Measurements from ENCODE around the gene KIAA2012. TPM values are rescaled to one million over a fixed set of nuclear protein-coding genes. Genes with fewer than 3 reads are reported as not detected.

KIAA2012 gene
- total RNA-seq, 2 experiments from 2014 or later, result not detected

DNA sequence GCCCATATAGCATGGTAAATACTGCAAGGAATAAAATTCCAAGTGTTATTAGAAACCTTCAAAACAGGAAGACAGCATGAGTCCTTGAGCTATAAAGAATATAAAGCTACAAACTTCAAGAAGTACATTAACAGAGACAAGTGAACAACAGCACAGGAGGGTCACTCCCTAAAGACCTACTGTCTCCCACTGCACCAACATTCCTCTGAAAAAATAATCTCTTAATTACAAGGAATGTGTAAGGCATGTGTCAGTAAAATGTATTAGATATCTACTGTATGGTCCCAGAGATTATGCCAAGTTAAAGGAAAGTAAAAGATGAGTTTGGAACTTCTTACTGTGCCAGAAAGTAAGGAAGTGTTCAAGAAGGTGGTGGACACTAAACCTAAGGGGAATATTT lies 135.5 kb downstream of the KIAA2012 start:
- Histone ChIP-seq H3K79me2 (ENCODE audit: insufficient read depth, low read depth, low read length) (no peaks in the 10 kb centered on the region), H3K36me3 (ENCODE audit: insufficient read depth, low read length) (peaks cover 62% of the 10 kb centered on the region), H3K9me3 (ENCODE audit: low read length) (no peaks in the 10 kb centered on the region), H3K27ac (ENCODE audit: low read depth, low read length, poor library complexity, severe bottlenecking) (no peak overlapping the region), H4K20me1 (ENCODE audit: insufficient read depth, low read length) (no peaks in the 10 kb centered on the region), H3K4me3 (ENCODE audit: low read depth, low read length, poor library complexity, severe bottlenecking) (no peak overlapping the region), H3K4me1 (ENCODE audit: insufficient read depth, low read length, poor library complexity, severe bottlenecking) (peaks cover 10% of the 10 kb centered on the region), H2AFZ (ENCODE audit: low read length) (no peak overlapping the region), H3K4me2 (ENCODE audit: low read length) (no peak overlapping the region), H3K9me2 (ENCODE audit: insufficient read depth, low read length) (no peaks in the 10 kb centered on the region)
- TF ChIP-seq, protein P1, sequence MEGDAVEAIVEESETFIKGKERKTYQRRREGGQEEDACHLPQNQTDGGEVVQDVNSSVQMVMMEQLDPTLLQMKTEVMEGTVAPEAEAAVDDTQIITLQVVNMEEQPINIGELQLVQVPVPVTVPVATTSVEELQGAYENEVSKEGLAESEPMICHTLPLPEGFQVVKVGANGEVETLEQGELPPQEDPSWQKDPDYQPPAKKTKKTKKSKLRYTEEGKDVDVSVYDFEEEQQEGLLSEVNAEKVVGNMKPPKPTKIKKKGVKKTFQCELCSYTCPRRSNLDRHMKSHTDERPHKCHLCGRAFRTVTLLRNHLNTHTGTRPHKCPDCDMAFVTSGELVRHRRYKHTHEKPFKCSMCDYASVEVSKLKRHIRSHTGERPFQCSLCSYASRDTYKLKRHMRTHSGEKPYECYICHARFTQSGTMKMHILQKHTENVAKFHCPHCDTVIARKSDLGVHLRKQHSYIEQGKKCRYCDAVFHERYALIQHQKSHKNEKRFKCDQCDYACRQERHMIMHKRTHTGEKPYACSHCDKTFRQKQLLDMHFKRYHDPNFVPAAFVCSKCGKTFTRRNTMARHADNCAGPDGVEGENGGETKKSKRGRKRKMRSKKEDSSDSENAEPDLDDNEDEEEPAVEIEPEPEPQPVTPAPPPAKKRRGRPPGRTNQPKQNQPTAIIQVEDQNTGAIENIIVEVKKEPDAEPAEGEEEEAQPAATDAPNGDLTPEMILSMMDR (conservative IDR thresholded peaks at IDR 0.05; ENCODE audit: low read length), result no peak
- TF ChIP-seq EZH2phosphoT487 (IDR thresholded peaks at IDR 0.05; ENCODE audit: borderline replicate concordance, low read depth, low read length), result no peak
- no peak for DNase-seq (ENCODE audit: low spot score)
- POLR2A ChIA-PET, result interaction anchor here (0.6 to 1.4 kb wide), 6 partner anchors 8 to 1578 kb away, joined by 3 to 5 read pairs (median 3); no protein-coding TSS in a partner anchor
- intact Hi-C loops (cut with micrococcal nuclease; ENCODE audit: unreplicated experiment), result no loop called here
- CTCF ChIA-PET (ENCODE audit: unreplicated experiment), result no interaction called here
- BruUV-seq (replicated peaks), result no TSS peak

DNA sequence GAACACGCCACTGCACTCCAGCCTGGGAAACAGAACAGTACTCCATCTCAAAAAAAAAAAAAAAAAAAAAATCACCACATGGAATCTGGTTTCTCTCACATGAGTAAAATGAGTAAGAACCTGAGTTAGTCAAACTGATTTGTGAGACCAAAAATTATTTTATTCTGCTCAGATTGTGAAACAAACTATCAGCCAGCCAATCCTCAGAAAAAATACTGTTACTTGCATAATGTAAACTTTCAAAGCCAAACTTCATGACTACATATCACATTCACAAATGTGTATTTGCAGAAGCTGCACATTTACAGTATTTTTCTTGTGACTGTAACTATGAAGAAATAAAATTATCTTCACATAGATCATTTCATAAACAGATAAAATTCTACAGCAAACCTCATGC lies 142.1 kb downstream of the KIAA2012 start:
- Histone ChIP-seq H3K4me3 (ENCODE audit: low read depth, low read length, poor library complexity, severe bottlenecking) (no peak overlapping the region), H3K4me2 (ENCODE audit: low read length) (no peak overlapping the region), H3K9me2 (ENCODE audit: insufficient read depth, low read length) (no peaks in the 10 kb centered on the region), H3K36me3 (ENCODE audit: insufficient read depth, low read length) (peaks cover 80% of the 10 kb centered on the region), H2AFZ (ENCODE audit: low read length) (no peak overlapping the region), H3K4me1 (ENCODE audit: insufficient read depth, low read length, poor library complexity, severe bottlenecking) (no peaks in the 10 kb centered on the region), H3K27ac (ENCODE audit: low read depth, low read length, poor library complexity, severe bottlenecking) (no peak overlapping the region), H4K20me1 (ENCODE audit: insufficient read depth, low read length) (peaks cover 5% of the 10 kb centered on the region), H3K79me2 (ENCODE audit: insufficient read depth, low read depth, low read length) (peaks cover 34% of the 10 kb centered on the region), H3K9me3 (ENCODE audit: low read length) (no peaks in the 10 kb centered on the region)
- no peak for DNase-seq (ENCODE audit: low spot score)
- intact Hi-C loops (cut with micrococcal nuclease; ENCODE audit: unreplicated experiment), result no loop called here
- POLR2A ChIA-PET, result interaction anchor here (0.8 kb wide), 1 partner anchor 451 kb away, joined by 6 read pairs; no protein-coding TSS in a partner anchor
- TF ChIP-seq EZH2phosphoT487 (IDR thresholded peaks at IDR 0.05; ENCODE audit: borderline replicate concordance, low read depth, low read length), result no peak
- TF ChIP-seq, protein P1 (conservative IDR thresholded peaks at IDR 0.05; ENCODE audit: low read length), result no peak
- CTCF ChIA-PET (ENCODE audit: unreplicated experiment), result no interaction called here
- BruUV-seq (replicated peaks), result no TSS peak

DNA sequence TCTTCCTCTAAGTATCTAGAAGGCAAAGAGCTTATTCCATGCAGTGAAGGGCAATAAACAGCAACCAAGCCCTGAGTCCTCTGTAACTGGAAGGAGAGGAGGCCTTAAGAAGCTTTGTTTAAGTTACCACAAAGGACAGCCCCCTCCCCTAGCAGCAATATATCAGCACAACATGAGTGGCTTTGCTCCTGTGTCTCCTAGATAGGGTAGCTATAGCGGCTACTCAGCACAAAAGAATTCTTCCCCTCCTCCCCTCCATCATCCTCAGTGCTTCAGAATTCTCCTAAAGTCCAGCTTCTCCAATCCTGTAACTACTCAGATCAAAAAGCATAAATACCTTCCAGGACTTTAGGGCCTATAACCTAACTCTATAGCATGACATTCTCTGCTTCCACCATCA lies 148.8 kb downstream of the KIAA2012 start:
- no peak for DNase-seq (ENCODE audit: low spot score)
- Histone ChIP-seq H3K36me3 (ENCODE audit: insufficient read depth, low read length) (peaks cover 61% of the 10 kb centered on the region), H3K27ac (ENCODE audit: low read depth, low read length, poor library complexity, severe bottlenecking) (no peak overlapping the region), H3K4me2 (ENCODE audit: low read length) (no peak overlapping the region), H2AFZ (ENCODE audit: low read length) (no peak overlapping the region), H3K4me1 (ENCODE audit: insufficient read depth, low read length, poor library complexity, severe bottlenecking) (no peaks in the 10 kb centered on the region), H3K9me3 (ENCODE audit: low read length) (no peaks in the 10 kb centered on the region), H3K9me2 (ENCODE audit: insufficient read depth, low read length) (no peaks in the 10 kb centered on the region), H4K20me1 (ENCODE audit: insufficient read depth, low read length) (peaks cover 6% of the 10 kb centered on the region), H3K79me2 (ENCODE audit: insufficient read depth, low read depth, low read length) (peaks cover 72% of the 10 kb centered on the region), H3K4me3 (ENCODE audit: low read depth, low read length, poor library complexity, severe bottlenecking) (no peak overlapping the region)
- intact Hi-C loops (cut with micrococcal nuclease; ENCODE audit: unreplicated experiment), result no loop called here
- TF ChIP-seq EZH2phosphoT487 (IDR thresholded peaks at IDR 0.05; ENCODE audit: borderline replicate concordance, low read depth, low read length), result no peak
- TF ChIP-seq, protein P1 (conservative IDR thresholded peaks at IDR 0.05; ENCODE audit: low read length), result no peak
- CTCF ChIA-PET (ENCODE audit: unreplicated experiment), result no interaction called here
- BruUV-seq (replicated peaks), result no TSS peak
- POLR2A ChIA-PET, result interaction anchor here (0.7 to 1.3 kb wide), 4 partner anchors 11 to 422 kb away, joined by 3 to 5 read pairs (median 3); no protein-coding TSS in a partner anchor
